Epithelial cell of proximal tubule (primary cell): ENCODE results near the gene ITPR2. TPM values are rescaled to one million over a fixed set of nuclear protein-coding genes. Genes with fewer than 3 reads are reported as not detected.
"Not testable (repeated sequence)": the region's sequence is repeated elsewhere in the genome, so short reads cannot be mapped to it uniquely, and the experiment has no call there.

Source experiments
- DNase-seq: peaks from one replicate; pipeline ENCODE4 v3.0.0-alpha.2; 2011; ENCODE audit warnings: low read depth
- H3K4me3 ChIP-seq: 2 replicates; pipeline ENCODE4 v1.5.1; 2011; ENCODE audit warnings: low read depth, mild to moderate bottlenecking, low read length
- total RNA-seq: library from RNA; depleted of rRNA; stranded (reverse); fragments of >200 nt; gene quantifications from 2 replicates; pipeline ENCODE4 v1.2.3, GENCODE V29; 2015
- TF ChIP-seq, protein P1 (sequence below): conservative IDR thresholded peaks from 2 replicates; pipeline ENCODE4 v1.5.1; 2012; ENCODE audit warnings: low read depth, mild to moderate bottlenecking, low read length

ITPR2 gene
- total RNA-seq, 1 donor from 2014 or later: 13.5 TPM

GRCh38 chr12:26870491-26871419 is 37.8 kb upstream of the ITPR2 start:
- H3K4me3 ChIP-seq: no peak overlapping the region
- no peak for DNase-seq
- TF ChIP-seq, protein P1, sequence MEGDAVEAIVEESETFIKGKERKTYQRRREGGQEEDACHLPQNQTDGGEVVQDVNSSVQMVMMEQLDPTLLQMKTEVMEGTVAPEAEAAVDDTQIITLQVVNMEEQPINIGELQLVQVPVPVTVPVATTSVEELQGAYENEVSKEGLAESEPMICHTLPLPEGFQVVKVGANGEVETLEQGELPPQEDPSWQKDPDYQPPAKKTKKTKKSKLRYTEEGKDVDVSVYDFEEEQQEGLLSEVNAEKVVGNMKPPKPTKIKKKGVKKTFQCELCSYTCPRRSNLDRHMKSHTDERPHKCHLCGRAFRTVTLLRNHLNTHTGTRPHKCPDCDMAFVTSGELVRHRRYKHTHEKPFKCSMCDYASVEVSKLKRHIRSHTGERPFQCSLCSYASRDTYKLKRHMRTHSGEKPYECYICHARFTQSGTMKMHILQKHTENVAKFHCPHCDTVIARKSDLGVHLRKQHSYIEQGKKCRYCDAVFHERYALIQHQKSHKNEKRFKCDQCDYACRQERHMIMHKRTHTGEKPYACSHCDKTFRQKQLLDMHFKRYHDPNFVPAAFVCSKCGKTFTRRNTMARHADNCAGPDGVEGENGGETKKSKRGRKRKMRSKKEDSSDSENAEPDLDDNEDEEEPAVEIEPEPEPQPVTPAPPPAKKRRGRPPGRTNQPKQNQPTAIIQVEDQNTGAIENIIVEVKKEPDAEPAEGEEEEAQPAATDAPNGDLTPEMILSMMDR: no peak

GRCh38 chr12:26869908-26870459 is 37.0 kb upstream of the ITPR2 start:
- DNase-seq: no peak
- no peak overlapping the region for H3K4me3 ChIP-seq
- TF ChIP-seq, protein P1: no peak

DNA sequence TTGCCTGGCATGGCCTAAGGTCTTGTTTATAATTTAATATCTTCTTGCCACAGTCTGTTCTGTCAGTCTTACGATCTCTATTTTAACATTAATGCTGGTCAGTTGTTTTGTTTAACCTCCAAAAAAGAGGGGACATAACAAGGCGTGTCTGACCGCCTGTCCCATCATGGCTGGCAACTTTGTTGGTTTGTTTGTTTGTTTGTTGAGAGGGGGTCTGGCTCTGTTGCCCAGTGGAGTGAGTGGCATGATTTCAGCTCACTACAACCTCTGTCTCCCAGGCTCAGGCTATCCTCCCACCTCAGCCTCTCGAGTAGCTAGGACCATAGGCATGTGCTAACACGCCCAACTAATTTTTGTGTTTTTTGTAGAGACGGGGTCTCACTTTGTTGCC is 36.1 kb upstream of the ITPR2 start:
- no peak overlapping the region for H3K4me3 ChIP-seq
- DNase-seq: no peak
- TF ChIP-seq, protein P1: no peak

GRCh38 chr12:26868447-26869103 is 35.6 kb upstream of the ITPR2 start:
- DNase-seq: no peak
- TF ChIP-seq, protein P1: no peak
- no peak overlapping the region for H3K4me3 ChIP-seq

- TF ChIP-seq, protein P1: no peak
- DNase-seq: no peak
- no peak overlapping the region for H3K4me3 ChIP-seq
Observed at GRCh38 chr12:26867080-26867479, 34.1 kb upstream of the ITPR2 start.

DNA sequence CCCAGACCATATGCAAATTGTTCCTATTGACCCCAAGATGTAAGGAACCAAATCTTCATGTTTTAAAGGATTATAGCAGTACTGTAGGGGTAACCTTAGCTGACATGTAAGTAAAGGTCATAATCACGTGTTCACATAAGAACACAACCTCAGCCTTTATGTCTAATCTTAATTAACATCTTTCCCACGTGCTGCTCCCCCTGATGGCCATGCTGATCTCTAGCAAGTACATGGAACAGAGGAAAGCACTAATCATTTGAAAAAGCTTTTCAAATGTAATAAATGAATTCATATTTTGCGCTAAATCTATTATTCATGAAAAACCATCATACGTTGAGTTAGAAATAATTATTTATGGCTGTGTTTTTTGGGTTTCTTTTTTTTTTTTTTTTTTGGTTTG is 30.5 kb upstream of the ITPR2 start:
- DNase-seq: no peak
- TF ChIP-seq, protein P1: peak; percentile 55

DNA sequence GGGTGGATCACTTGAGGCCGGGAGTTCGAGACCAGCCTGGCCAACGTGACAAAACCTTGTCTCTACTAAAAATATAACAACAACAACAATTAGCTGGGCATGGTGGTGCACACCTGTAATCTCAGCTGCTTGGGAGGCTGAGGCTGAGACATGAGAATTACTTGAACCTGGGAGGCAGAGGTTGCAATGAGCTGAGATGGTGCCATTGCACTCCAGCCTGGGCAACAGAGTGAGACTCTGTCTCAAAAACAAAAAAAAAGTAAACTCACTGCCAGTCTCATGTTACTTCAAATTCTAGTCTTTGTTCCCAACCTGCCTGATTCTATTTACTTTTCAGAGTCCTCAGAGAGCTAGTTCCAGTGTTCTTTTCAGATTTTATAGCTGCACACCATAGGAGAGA is 29.8 kb upstream of the ITPR2 start:
- DNase-seq: not testable (repeated sequence)

More for the DNA sequence above, 30.5 kb upstream of the ITPR2 start:
- H3K4me3 ChIP-seq: no peak overlapping the region

More for the DNA sequence above, 29.8 kb upstream of the ITPR2 start:
- not testable (repeated sequence) for H3K4me3 ChIP-seq
